Measurements from ENCODE around the gene TOM1. TPM values are rescaled to one million over a fixed set of nuclear protein-coding genes. Genes with fewer than 3 reads are reported as not detected.
"Not testable (repeated sequence)": the region's sequence is repeated elsewhere in the genome, so short reads cannot be mapped to it uniquely, and the experiment has no call there.

Gene TOM1
- total RNA-seq, 1 donor from 2014 or later: 53.0 TPM

GRCh38 chr22:35394810-35395563 is 95.3 kb downstream of the TOM1 start:
- no peak for DNase-seq (ENCODE audit: low spot score)

- DNase-seq (ENCODE audit: low spot score): not testable (repeated sequence)
Observed at GRCh38 chr22:35396622-35397021, 96.9 kb downstream of the TOM1 start.

- no peak for DNase-seq (ENCODE audit: low spot score)
Observed at GRCh38 chr22:35397095-35397904, 97.6 kb downstream of the TOM1 start.

Other genes with a start within 250 kb of the TOM1 start
- gene ISX, start 233.7 kb upstream of the TOM1 start, total RNA-seq (ENCODE audit: insufficient read depth, low replicate concordance): not detected
- 9.1 TPM for gene HMGXB4, start 42.4 kb upstream of the TOM1 start, total RNA-seq (ENCODE audit: insufficient read depth, low replicate concordance)
- 9.6 TPM for gene HMOX1, start 81.2 kb downstream of the TOM1 start, total RNA-seq (ENCODE audit: insufficient read depth, low replicate concordance)
- gene MCM5, start 100.2 kb downstream of the TOM1 start, total RNA-seq (ENCODE audit: insufficient read depth, low replicate concordance): 16.4 TPM
- gene RASD2, start 240.9 kb downstream of the TOM1 start, total RNA-seq (ENCODE audit: insufficient read depth, low replicate concordance): not detected

All from umbilical cord (tissue), 2 donors.